ENCODE data around the gene ZFP1.
A peak's percentile ranks its signal among the peaks of the same experiment; 100 is the strongest.
"Not testable (repeated sequence)": the region's sequence is repeated elsewhere in the genome, so short reads cannot be mapped to it uniquely, and the experiment has no call there.

Gene ZFP1

DNA sequence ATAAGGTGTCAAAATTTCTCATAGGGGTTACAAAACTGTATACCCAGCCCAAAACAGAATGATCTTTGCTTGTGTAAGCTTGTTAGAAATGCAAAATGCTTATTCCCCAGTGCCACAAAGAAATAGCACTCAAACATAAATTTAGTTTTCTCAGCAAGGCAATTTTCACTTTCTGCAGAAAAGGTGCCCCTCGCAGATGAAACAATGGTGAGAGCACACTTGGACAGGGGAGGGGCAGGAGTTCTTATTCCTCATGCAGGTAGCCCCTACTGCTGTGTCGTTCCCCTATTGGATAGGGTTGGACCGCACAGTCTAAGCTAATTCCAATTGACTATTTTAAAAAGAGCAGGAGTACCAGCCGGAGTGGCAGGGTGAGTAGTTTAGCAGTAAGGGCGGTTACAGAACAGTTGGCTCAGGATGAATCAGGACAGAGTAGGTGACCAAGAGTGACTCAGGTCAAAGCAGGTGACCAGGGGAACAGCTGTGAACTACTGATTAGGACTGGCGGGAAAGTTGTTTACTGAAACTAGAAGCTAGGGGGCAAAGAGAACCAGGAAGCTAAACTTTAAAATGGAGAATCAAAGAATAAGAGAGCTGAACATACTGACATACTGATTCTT is 26.3 kb upstream of the ZFP1 start:
- Histone ChIP-seq H3K4me2 (no peak overlapping the region), H3K4me1 (ENCODE audit: low read depth, poor library complexity, severe bottlenecking) (no peaks in the 10 kb centered on the region), H3K27me3 (ENCODE audit: insufficient read depth, low read depth) (no peaks in the 10 kb centered on the region), H3K4me3 (IDR thresholded peaks at IDR 0.05; ENCODE audit: insufficient read depth, low read depth, low read length) (no peak overlapping the region), H3K36me3 (ENCODE audit: insufficient read depth) (no peaks in the 10 kb centered on the region), H3K27ac (no peak overlapping the region), H3K9ac (no peak overlapping the region), H4K20me1 (ENCODE audit: insufficient read depth) (no peaks in the 10 kb centered on the region), H2AFZ (ENCODE audit: low read depth) (no peak overlapping the region), H3K79me2 (ENCODE audit: insufficient read depth, low read depth) (no peaks in the 10 kb centered on the region)
- TF ChIP-seq, protein P1, sequence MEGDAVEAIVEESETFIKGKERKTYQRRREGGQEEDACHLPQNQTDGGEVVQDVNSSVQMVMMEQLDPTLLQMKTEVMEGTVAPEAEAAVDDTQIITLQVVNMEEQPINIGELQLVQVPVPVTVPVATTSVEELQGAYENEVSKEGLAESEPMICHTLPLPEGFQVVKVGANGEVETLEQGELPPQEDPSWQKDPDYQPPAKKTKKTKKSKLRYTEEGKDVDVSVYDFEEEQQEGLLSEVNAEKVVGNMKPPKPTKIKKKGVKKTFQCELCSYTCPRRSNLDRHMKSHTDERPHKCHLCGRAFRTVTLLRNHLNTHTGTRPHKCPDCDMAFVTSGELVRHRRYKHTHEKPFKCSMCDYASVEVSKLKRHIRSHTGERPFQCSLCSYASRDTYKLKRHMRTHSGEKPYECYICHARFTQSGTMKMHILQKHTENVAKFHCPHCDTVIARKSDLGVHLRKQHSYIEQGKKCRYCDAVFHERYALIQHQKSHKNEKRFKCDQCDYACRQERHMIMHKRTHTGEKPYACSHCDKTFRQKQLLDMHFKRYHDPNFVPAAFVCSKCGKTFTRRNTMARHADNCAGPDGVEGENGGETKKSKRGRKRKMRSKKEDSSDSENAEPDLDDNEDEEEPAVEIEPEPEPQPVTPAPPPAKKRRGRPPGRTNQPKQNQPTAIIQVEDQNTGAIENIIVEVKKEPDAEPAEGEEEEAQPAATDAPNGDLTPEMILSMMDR (conservative IDR thresholded peaks at IDR 0.05; ENCODE audit: low read depth, low read length), result no peak

DNA sequence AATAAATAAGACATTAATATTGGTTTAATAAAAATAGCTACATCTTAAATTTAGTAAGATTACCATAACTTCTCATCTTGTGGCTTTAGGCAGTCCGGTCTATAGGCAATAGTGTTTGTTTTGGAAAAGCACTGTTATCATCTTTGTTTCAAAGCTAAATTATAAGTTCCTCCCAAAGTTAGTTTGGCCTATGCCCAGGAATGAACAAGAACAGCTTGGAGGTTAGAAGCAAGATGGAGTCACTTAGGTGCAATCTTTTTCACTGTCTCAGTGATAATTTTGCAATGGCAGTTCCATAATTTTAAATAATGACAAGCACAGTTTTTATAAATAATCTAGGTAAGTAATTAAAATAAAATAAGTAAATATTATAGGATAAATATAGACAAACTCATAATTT is 25.7 kb upstream of the ZFP1 start:
- no peaks in the 10 kb centered on the region for H3K27me3 ChIP-seq (ENCODE audit: insufficient read depth, low read depth)
- H3K4me2 ChIP-seq, result no peak overlapping the region
- H2AFZ ChIP-seq (ENCODE audit: low read depth), result no peak overlapping the region
- no peak overlapping the region for H3K27ac ChIP-seq
- TF ChIP-seq, protein P1 (conservative IDR thresholded peaks at IDR 0.05; ENCODE audit: low read depth, low read length), result no peak
- no peaks in the 10 kb centered on the region for H3K4me1 ChIP-seq (ENCODE audit: low read depth, poor library complexity, severe bottlenecking)
- no peak overlapping the region for H3K4me3 ChIP-seq (IDR thresholded peaks at IDR 0.05; ENCODE audit: insufficient read depth, low read depth, low read length)
- no peaks in the 10 kb centered on the region for H3K79me2 ChIP-seq (ENCODE audit: insufficient read depth, low read depth)
- no peaks in the 10 kb centered on the region for H4K20me1 ChIP-seq (ENCODE audit: insufficient read depth)
- no peak overlapping the region for H3K9ac ChIP-seq
- no peaks in the 10 kb centered on the region for H3K36me3 ChIP-seq (ENCODE audit: insufficient read depth)

DNA sequence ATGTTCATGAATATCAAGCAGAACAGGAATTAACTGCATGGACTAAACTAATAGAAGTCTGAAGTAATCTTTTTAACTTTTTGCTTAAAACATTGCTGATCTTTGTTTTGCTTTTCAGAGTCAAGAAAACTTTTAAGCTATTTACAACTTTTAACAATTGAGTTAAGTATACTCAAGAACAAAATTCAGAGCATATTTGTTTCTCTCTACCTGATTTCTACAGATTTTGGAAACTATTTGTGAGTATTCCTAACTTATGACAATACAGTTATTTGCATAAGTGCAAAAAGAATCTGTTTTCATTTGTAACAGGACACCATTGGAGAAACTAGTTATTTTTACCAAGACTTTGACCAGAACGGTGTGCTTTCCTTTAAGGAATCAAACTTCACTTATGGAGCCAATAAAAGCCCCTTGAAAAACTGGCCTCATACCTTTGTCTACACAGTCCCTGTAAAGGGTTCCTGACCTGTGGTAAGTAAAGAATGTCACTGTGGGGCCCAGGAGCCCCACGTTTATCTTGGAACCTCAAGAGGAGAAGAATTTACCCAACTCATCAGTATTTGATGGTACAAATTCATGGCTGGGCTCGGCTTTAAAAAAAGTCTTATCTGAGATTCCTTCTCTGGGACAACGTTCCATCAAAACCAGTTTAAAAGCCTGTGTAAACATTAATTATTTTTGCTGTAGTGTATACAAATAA is 20.5 kb upstream of the ZFP1 start:
- H3K4me1 ChIP-seq (ENCODE audit: low read depth, poor library complexity, severe bottlenecking), result peaks cover 10% of the 10 kb centered on the region
- TF ChIP-seq, protein P1 (conservative IDR thresholded peaks at IDR 0.05; ENCODE audit: low read depth, low read length), result no peak
- H3K27me3 ChIP-seq (ENCODE audit: insufficient read depth, low read depth), result no peaks in the 10 kb centered on the region
- H3K36me3 ChIP-seq (ENCODE audit: insufficient read depth), result no peaks in the 10 kb centered on the region
- no peak overlapping the region for H3K9ac ChIP-seq
- H3K4me3 ChIP-seq (IDR thresholded peaks at IDR 0.05; ENCODE audit: insufficient read depth, low read depth, low read length), result no peak overlapping the region
- no peak overlapping the region for H2AFZ ChIP-seq (ENCODE audit: low read depth)
- H3K27ac ChIP-seq, result no peak overlapping the region
- H4K20me1 ChIP-seq (ENCODE audit: insufficient read depth), result no peaks in the 10 kb centered on the region
- H3K4me2 ChIP-seq, result no peak overlapping the region
- no peaks in the 10 kb centered on the region for H3K79me2 ChIP-seq (ENCODE audit: insufficient read depth, low read depth)

DNA sequence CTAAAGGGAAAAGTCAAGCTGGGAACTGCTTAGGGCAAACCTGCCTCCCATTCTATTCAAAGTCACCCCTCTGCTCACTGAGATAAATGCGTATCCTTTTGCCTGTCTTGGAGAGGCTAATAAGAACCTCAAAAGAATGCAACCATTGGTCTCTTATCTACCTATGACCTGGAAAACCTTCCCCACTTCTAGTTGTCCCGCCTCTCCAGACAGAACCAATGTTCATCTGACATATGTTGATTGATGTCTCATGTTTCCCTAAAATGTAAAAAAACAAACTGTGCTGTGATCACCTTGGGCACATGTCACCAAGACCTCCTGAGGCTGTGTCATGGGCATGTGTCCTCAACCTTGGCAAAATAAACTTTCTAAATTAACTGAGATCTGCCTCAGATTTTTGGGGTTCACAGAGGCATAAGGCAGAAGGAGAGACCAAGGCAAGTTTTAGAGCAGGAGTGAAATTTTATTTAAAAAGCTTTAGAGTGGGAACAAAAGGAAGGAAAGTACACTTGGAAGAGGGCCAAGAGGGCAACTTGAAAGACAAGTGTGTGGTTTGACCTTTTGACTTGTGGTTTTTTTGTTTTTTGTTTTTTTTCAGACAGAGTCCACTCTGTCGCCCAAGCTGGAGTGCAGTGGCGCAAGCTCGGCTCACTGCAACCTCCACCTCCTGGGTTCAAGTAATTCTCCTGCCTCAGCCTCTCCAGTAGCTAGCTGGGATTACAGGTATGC is 18.7 kb upstream of the ZFP1 start:
- not testable (repeated sequence) for H4K20me1 ChIP-seq (ENCODE audit: insufficient read depth); H3K79me2 ChIP-seq (ENCODE audit: insufficient read depth, low read depth); H3K4me3 ChIP-seq (IDR thresholded peaks at IDR 0.05; ENCODE audit: insufficient read depth, low read depth, low read length); H3K27ac ChIP-seq; H3K27me3 ChIP-seq (ENCODE audit: insufficient read depth, low read depth); H3K9ac ChIP-seq; H3K4me1 ChIP-seq (ENCODE audit: low read depth, poor library complexity, severe bottlenecking); H3K36me3 ChIP-seq (ENCODE audit: insufficient read depth); H2AFZ ChIP-seq (ENCODE audit: low read depth)
- H3K4me2 ChIP-seq, result 0 out of 2 replicates have a peak overlapping the region, but pooled peaks have one; percentile 11

Measured in KMS-11 (cell line).